Peyer's patch (tissue), 4 donors: Measurements from ENCODE around the gene ST6GALNAC4.

Experiments
- CTCF ChIP-seq, 6 experiments: fragments of 450-650 bp in 4 of 6; fragments of 200-600 bp in 2 of 6; sonication (generic) in 1 of 6; IDR thresholded peaks; one replicate each; pipeline ENCODE4 v1.5.1; 2017 to 2019; ENCODE audit warnings: antibody characterized with exemption in 6 of 6, mild to moderate bottlenecking in 3 of 6, moderate library complexity in 1 of 6
- POLR2A ChIP-seq, 2 donors: fragments of 450-650 bp; IDR thresholded peaks; one replicate each; pipeline ENCODE4 v1.5.1; 2017; ENCODE audit warnings: antibody characterized with exemption in 2 of 2, mild to moderate bottlenecking in 2 of 2, moderate library complexity in 2 of 2

- TF ChIP-seq POLR2A (IDR thresholded peaks at IDR 0.05) (no peak), CTCF (IDR thresholded peaks at IDR 0.05) (no peak)
These were observed 40.6 kb downstream of the ST6GALNAC4 start for GRCh38 chr9:127876026-127876763.
